ENCODE results near the gene ST3GAL3. TPM values are rescaled to one million over a fixed set of nuclear protein-coding genes. Genes with fewer than 3 reads are reported as not detected.
A peak's percentile ranks its signal among the peaks of the same experiment; 100 is the strongest.

Gene ST3GAL3
- total RNA-seq, 1 donor from 2014 or later = 13.6 TPM

DNA sequence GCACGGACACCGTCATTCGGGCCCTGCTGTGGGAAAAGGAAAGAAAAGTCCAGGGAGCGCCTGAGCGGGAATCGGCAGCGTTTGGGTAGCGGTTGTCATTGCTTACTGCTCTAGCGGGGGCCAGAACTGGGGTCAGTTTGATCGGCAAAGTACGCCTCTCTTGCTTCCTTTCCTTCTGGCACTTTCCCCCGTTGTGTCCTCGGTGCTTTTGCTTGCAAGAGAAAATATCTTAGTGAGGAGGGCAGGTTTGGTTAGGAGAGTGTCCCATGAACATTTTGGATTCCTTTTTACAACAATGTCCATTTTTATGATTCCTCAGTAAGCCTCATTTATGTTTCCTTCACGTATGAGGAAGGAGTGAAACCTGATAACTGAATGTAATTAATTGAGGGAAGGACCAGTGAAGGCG is 670 bp downstream of the ST3GAL3 start:
- no peak for DNase-seq (ENCODE audit: low spot score)
- peak overlapping the region; percentile 96 for H3K4me2 ChIP-seq
- TF ChIP-seq EZH2phosphoT487 (IDR thresholded peaks at IDR 0.05) = no peak
- TF ChIP-seq, protein P1, sequence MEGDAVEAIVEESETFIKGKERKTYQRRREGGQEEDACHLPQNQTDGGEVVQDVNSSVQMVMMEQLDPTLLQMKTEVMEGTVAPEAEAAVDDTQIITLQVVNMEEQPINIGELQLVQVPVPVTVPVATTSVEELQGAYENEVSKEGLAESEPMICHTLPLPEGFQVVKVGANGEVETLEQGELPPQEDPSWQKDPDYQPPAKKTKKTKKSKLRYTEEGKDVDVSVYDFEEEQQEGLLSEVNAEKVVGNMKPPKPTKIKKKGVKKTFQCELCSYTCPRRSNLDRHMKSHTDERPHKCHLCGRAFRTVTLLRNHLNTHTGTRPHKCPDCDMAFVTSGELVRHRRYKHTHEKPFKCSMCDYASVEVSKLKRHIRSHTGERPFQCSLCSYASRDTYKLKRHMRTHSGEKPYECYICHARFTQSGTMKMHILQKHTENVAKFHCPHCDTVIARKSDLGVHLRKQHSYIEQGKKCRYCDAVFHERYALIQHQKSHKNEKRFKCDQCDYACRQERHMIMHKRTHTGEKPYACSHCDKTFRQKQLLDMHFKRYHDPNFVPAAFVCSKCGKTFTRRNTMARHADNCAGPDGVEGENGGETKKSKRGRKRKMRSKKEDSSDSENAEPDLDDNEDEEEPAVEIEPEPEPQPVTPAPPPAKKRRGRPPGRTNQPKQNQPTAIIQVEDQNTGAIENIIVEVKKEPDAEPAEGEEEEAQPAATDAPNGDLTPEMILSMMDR (IDR thresholded peaks at IDR 0.05) = no peak
- TF ChIP-seq EZH2 (IDR thresholded peaks at IDR 0.05) = no peak
- peaks cover 10% of the 10 kb centered on the region for H3K36me3 Mint-ChIP-seq
- peaks cover 19% of the 10 kb centered on the region for H3K4me1 ChIP-seq
- peaks cover 43% of the 10 kb centered on the region for H4K20me1 ChIP-seq (ENCODE audit: low read depth)
- peaks cover 26% of the 10 kb centered on the region for H3K4me1 Mint-ChIP-seq
- H2AFZ ChIP-seq (replicated peaks) = peak overlapping the region; percentile 84
- H3K9ac ChIP-seq = peak overlapping the region; percentile 64
- H3K9me3 Mint-ChIP-seq = no peaks in the 10 kb centered on the region
- H3K9me3 ChIP-seq (ENCODE audit: low read depth) = no peaks in the 10 kb centered on the region
- H3K4me3 ChIP-seq = peak overlapping the region; percentile 99
- peaks cover 27% of the 10 kb centered on the region for H3F3A ChIP-seq (ENCODE audit: low read depth)
- peak overlapping the region; percentile 95 for H3K4me3 Mint-ChIP-seq
- H3K27ac ChIP-seq = peak overlapping the region; percentile 90
- no peaks in the 10 kb centered on the region for H3K36me3 ChIP-seq
- H3K27me3 ChIP-seq = no peaks in the 10 kb centered on the region
- peak overlapping the region; percentile 64 for H3K27ac Mint-ChIP-seq
- H3K79me2 ChIP-seq (ENCODE audit: low read depth) = peaks cover 44% of the 10 kb centered on the region
- peaks cover 2% of the 10 kb centered on the region for H3K27me3 Mint-ChIP-seq (ENCODE audit: insufficient read depth, low read depth)

DNA sequence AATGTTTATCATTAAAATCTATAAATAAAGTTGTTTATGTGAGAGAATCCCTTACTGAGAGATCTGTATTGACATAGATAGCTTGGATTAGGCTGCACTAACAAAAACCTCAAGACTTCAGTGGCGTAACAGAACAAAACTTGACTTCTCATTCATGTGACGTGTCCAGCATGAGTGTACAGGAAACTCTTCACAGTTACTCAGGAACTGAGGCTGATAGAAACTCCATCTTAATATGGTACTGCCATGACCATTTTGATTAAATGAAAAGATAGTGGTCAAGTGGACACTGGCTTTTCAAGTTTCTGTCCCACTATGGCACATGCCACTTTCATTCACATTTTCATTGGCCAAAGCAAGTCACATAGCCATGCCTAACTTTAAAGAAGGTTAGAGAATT is 3.7 kb downstream of the ST3GAL3 start:
- peaks cover 18% of the 10 kb centered on the region for H3F3A ChIP-seq (ENCODE audit: low read depth)

DNA sequence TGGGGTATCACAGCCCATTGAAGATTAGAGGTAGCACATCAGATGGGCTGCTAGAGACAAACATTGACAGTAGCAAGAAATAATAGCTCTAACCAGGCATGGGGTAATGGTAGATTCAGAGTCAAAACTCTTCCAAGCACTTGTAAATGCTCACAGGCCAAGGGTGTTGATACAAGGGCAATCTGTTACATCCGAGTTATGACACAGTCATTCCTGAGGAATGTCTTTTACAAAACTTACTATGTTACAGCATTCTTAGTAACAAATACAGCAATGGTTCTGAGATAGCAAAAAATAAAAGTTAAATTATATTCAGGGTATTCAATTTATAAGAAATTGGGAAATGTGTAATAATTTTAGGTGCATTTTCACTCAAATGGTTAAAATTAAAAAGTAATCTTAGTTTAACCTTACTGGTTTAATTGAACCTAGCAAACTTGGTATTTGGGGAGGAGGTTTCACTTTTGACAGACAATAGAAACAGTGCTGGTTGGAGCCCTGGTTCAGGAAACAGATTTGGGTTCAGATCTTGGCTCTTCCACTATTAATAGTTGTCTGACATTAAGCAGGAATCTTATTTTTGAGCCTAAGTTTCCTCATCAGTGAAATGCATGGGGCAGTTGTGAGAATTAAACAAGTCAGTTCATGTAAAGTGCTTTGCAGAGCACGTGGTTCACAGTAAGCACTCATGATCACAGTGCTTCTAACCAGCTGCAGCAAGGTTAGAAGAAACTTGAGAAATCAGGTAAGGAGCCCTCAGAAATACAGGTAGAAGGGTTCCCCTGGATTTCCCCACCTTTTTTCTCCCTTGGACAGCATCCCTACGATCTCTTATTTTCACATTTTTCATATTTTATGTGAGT is 4.4 kb downstream of the ST3GAL3 start:
- Histone ChIP-seq H3K4me2 (no peak overlapping the region), H2AFZ (replicated peaks) (no peak overlapping the region), H3K4me1 (peaks cover 8% of the 10 kb centered on the region), H3K27me3 (no peaks in the 10 kb centered on the region), H3K9ac (no peak overlapping the region), H3F3A (ENCODE audit: low read depth) (peaks cover 11% of the 10 kb centered on the region), H4K20me1 (ENCODE audit: low read depth) (peaks cover 35% of the 10 kb centered on the region), H3K27ac (no peak overlapping the region), H3K79me2 (ENCODE audit: low read depth) (peaks cover 58% of the 10 kb centered on the region), H3K4me3 (no peak overlapping the region), H3K9me3 (ENCODE audit: low read depth) (no peaks in the 10 kb centered on the region), H3K36me3 (no peaks in the 10 kb centered on the region)
- Mint-ChIP-seq H3K27me3 (ENCODE audit: insufficient read depth, low read depth) (no peaks in the 10 kb centered on the region), H3K27ac (no peak overlapping the region), H3K36me3 (peaks cover 12% of the 10 kb centered on the region), H3K4me1 (peaks cover 13% of the 10 kb centered on the region), H3K4me3 (no peak overlapping the region), H3K9me3 (no peaks in the 10 kb centered on the region)
- TF ChIP-seq EZH2 (IDR thresholded peaks at IDR 0.05) (no peak), EZH2phosphoT487 (IDR thresholded peaks at IDR 0.05) (no peak)
- TF ChIP-seq, protein P1 (IDR thresholded peaks at IDR 0.05) = no peak
- DNase-seq (ENCODE audit: low spot score) = no peak

More for the DNA sequence above, 3.7 kb downstream of the ST3GAL3 start:
- H2AFZ ChIP-seq (replicated peaks) = no peak overlapping the region
- TF ChIP-seq, protein P1 (IDR thresholded peaks at IDR 0.05) = no peak
- no peak overlapping the region for H3K27ac Mint-ChIP-seq
- H3K9ac ChIP-seq = no peak overlapping the region
- H3K9me3 ChIP-seq (ENCODE audit: low read depth) = no peaks in the 10 kb centered on the region
- H3K4me3 Mint-ChIP-seq = no peak overlapping the region
- no peak overlapping the region for H3K27ac ChIP-seq
- no peaks in the 10 kb centered on the region for H3K27me3 ChIP-seq
- peaks cover 13% of the 10 kb centered on the region for H3K4me1 ChIP-seq
- H3K4me2 ChIP-seq = no peak overlapping the region
- H3K4me3 ChIP-seq = no peak overlapping the region
- H3K27me3 Mint-ChIP-seq (ENCODE audit: insufficient read depth, low read depth) = peaks cover 1% of the 10 kb centered on the region
- peaks cover 10% of the 10 kb centered on the region for H3K36me3 Mint-ChIP-seq
- H3K9me3 Mint-ChIP-seq = no peaks in the 10 kb centered on the region
- H3K79me2 ChIP-seq (ENCODE audit: low read depth) = peaks cover 63% of the 10 kb centered on the region
- H3K4me1 Mint-ChIP-seq = peaks cover 20% of the 10 kb centered on the region
- DNase-seq (ENCODE audit: low spot score) = no peak
- no peaks in the 10 kb centered on the region for H3K36me3 ChIP-seq
- H4K20me1 ChIP-seq (ENCODE audit: low read depth) = peaks cover 35% of the 10 kb centered on the region
